Activated CD8-positive, alpha-beta T cell treated with anti-CD3 and anti-CD28 coated beads for 36 hours (primary cell): ENCODE measurements around the gene CLEC2A. TPM values are rescaled to one million over a fixed set of nuclear protein-coding genes. Genes with fewer than 3 reads are reported as not detected.
"Not testable (repeated sequence)": the region's sequence is repeated elsewhere in the genome, so short reads cannot be mapped to it uniquely, and the experiment has no call there.

Experiments
- ATAC-seq: fragments of 200-7000 bp; cut with Tn5 transposase; one replicate; pipeline ENCODE4 v1.10.0; 2021; ENCODE audit warnings: mild to moderate bottlenecking, moderate library complexity
- CTCF ChIA-PET: fragments of 350-600 bp; sonication (Branson Sonifier 250); formaldehyde crosslinking; loops from one replicate; lab custom pipeline; 2021; ENCODE audit warnings: antibody characterized with exemption; lab: Charles Lee
- POLR2A ChIA-PET: fragments of 350-600 bp; sonication (Branson Sonifier 250); formaldehyde crosslinking; loops from one replicate; lab custom pipeline; 2021; ENCODE audit warnings: antibody characterized with exemption; lab: Charles Lee
- DNase-seq: peaks from one replicate; pipeline ENCODE4 v3.0.0-alpha.2; 2020
- H3K27ac Mint-ChIP-seq: one replicate; pipeline ENCODE4 v1.8.0; 2021; ENCODE audit warnings: mild to moderate bottlenecking, mixed read lengths
- H3K27me3 Mint-ChIP-seq: one replicate; pipeline ENCODE4 v1.8.0; 2021; ENCODE audit warnings: mixed read lengths
- H3K36me3 Mint-ChIP-seq: one replicate; pipeline ENCODE4 v1.8.0; 2021; ENCODE audit warnings: low read depth, mixed read lengths
- H3K4me1 Mint-ChIP-seq: one replicate; pipeline ENCODE4 v1.8.0; 2021; ENCODE audit warnings: low read depth, mixed read lengths
- H3K4me3 Mint-ChIP-seq: one replicate; pipeline ENCODE4 v1.8.0; 2021; ENCODE audit warnings: mild to moderate bottlenecking, moderate library complexity, mixed read lengths
- H3K9me3 Mint-ChIP-seq: one replicate; pipeline ENCODE4 v1.8.0; 2021; ENCODE audit warnings: mixed read lengths
- CTCF ChIP-seq: fragments of 200-600 bp; IDR thresholded peaks from one replicate; pipeline ENCODE4 v1.8.0; 2022; ENCODE audit warnings: antibody characterized with exemption, mild to moderate bottlenecking
- intact Hi-C: fragments of 100-400 bp; cut with micrococcal nuclease; formaldehyde crosslinking; loops from one replicate; pipeline ENCODE4 v1.10.0; 2022
- total RNA-seq, 2 experiments: library from RNA; stranded (reverse); gene quantifications; one replicate each; pipeline ENCODE4 v1.2.3, GENCODE V29; 2021

The CLEC2A gene
- total RNA-seq, 2 experiments from 2014 or later: not detected

GRCh38 chr12:9960590-9960989, 28.4 kb upstream of the CLEC2A start:
- Mint-ChIP-seq H3K4me1 (peaks cover 27% of the 10 kb centered on the region), H3K4me3 (no peak overlapping the region), H3K9me3 (no peaks in the 10 kb centered on the region), H3K36me3 (no peaks in the 10 kb centered on the region), H3K27ac (peak overlapping the region; percentile 18), H3K27me3 (no peaks in the 10 kb centered on the region)
- intact Hi-C loops: no loop called here
- TF ChIP-seq CTCF: no peak
- DNase-seq (no peak), ATAC-seq (no peak)
- ChIA-PET POLR2A (no interaction called here), CTCF (no interaction called here)

- ATAC-seq: peak; percentile 49
- no peaks in the 10 kb centered on the region for H3K36me3 Mint-ChIP-seq
- TF ChIP-seq CTCF: no peak
- peaks cover 27% of the 10 kb centered on the region for H3K4me1 Mint-ChIP-seq
- no peak overlapping the region for H3K4me3 Mint-ChIP-seq
- no peak overlapping the region for H3K27ac Mint-ChIP-seq
- no peak for DNase-seq
- ChIA-PET CTCF (no interaction called here), POLR2A (interaction anchor here (0.5 kb wide), 1 partner anchor 166 kb away, joined by 3 read pairs; no protein-coding TSS in a partner anchor)
- no peaks in the 10 kb centered on the region for H3K27me3 Mint-ChIP-seq
- no peaks in the 10 kb centered on the region for H3K9me3 Mint-ChIP-seq
- intact Hi-C loops: no loop called here
Measured at GRCh38 chr12:9957834-9958233, 25.7 kb upstream of the CLEC2A start.

- H3K36me3 Mint-ChIP-seq, CTCF ChIA-PET, intact Hi-C loops, H3K27ac Mint-ChIP-seq, DNase-seq, H3K4me3 Mint-ChIP-seq, POLR2A ChIA-PET, H3K9me3 Mint-ChIP-seq, ATAC-seq, H3K27me3 Mint-ChIP-seq: not testable (repeated sequence)
- H3K4me1 Mint-ChIP-seq: peaks cover 47% of the 10 kb centered on the region
Measured at GRCh38 chr12:9952954-9953729, 21.0 kb upstream of the CLEC2A start.

- Mint-ChIP-seq H3K27ac (peak overlapping the region; percentile 68), H3K27me3 (no peaks in the 10 kb centered on the region), H3K4me3 (peak overlapping the region; percentile 31), H3K36me3 (no peaks in the 10 kb centered on the region), H3K4me1 (peaks cover 40% of the 10 kb centered on the region), H3K9me3 (no peaks in the 10 kb centered on the region)
- no peak for TF ChIP-seq CTCF
- DNase-seq (peak; percentile 61), ATAC-seq (peak; percentile 69)
- POLR2A ChIA-PET: no interaction called here
- CTCF ChIA-PET: interaction anchor here (1.7 kb wide), 1 partner anchor 153 kb away, joined by 4 read pairs; no protein-coding TSS in a partner anchor
- intact Hi-C loops: no loop called here
Measured at GRCh38 chr12:9951026-9951675, 19.0 kb upstream of the CLEC2A start.

- ATAC-seq (peak; percentile 88), DNase-seq (peak; percentile 21)
- ChIA-PET POLR2A (interaction anchor here (0.8 to 1.1 kb wide), 2 partner anchors 30 to 135 kb away, joined by 3 read pairs; no protein-coding TSS in a partner anchor), CTCF (interaction anchor here (1.1 to 2.2 kb wide), 4 partner anchors 9 to 191 kb away, joined by 4 to 9 read pairs (median 4); no protein-coding TSS in a partner anchor)
- Mint-ChIP-seq H3K9me3 (no peaks in the 10 kb centered on the region), H3K4me3 (peak overlapping the region; percentile 37), H3K27ac (peak overlapping the region; percentile 80), H3K4me1 (peaks cover 46% of the 10 kb centered on the region), H3K36me3 (no peaks in the 10 kb centered on the region), H3K27me3 (no peaks in the 10 kb centered on the region)
- TF ChIP-seq CTCF: no peak
- intact Hi-C loops: loop anchor here (10.0 kb wide), 1 partner anchor 186 kb away; the partner anchor contains the start of gene CLEC7A
Measured at GRCh38 chr12:9948606-9949296, 16.6 kb upstream of the CLEC2A start.
